ENCODE results near the gene HS3ST6.
A peak's percentile ranks its signal among the peaks of the same experiment; 100 is the strongest.
"Not testable (repeated sequence)": the region's sequence is repeated elsewhere in the genome, so short reads cannot be mapped to it uniquely, and the experiment has no call there.

The HS3ST6 gene
- total RNA-seq = 0 to 0.18 (median 0.06) reads per million in 4 experiments

GRCh38 chr16:1918351-1919326 lies at the start of gene HS3ST6:
Gene HS3ST6 (minus strand): TSS chr16:1918415. CDS start chr16:1918323, 92 bp downstream.
- no peak for DNase-seq

- no peak for DNase-seq
Observed at GRCh38 chr16:1966460-1966859, 48.2 kb upstream of the HS3ST6 start, which contains the start of gene RNF151. Gene RNF151 (plus strand): TSS chr16:1966856. CDS start chr16:1966882, 26 bp downstream.

- no peak for DNase-seq
Observed at GRCh38 chr16:1965396-1966001, 47.3 kb upstream of the HS3ST6 start.

GRCh38 chr16:1964506-1965395 lies 46.5 kb upstream of the HS3ST6 start, which contains the start of gene RPS2:
Gene RPS2 (minus strand): TSS chr16:1964826. CDS start chr16:1964625, 201 bp downstream.
- peak; percentile 99 for DNase-seq

GRCh38 chr16:1963806-1964505 lies 45.7 kb upstream of the HS3ST6 start:
- DNase-seq = no peak

- DNase-seq = not testable (repeated sequence)
Observed at GRCh38 chr16:1962161-1963153, 44.2 kb upstream of the HS3ST6 start.

GRCh38 chr16:1961651-1962067 lies 43.4 kb upstream of the HS3ST6 start:
- no peak for DNase-seq

GRCh38 chr16:1960665-1961630 lies 42.7 kb upstream of the HS3ST6 start:
- DNase-seq = no peak

- peak; percentile 84 for DNase-seq
Observed at GRCh38 chr16:1959269-1960039, 41.2 kb upstream of the HS3ST6 start, which contains the start of gene NDUFB10. Gene NDUFB10 (plus strand): TSS chr16:1959538. CDS start chr16:1959625, 87 bp downstream.

- no peak for DNase-seq
Observed at GRCh38 chr16:1958715-1959268, 40.6 kb upstream of the HS3ST6 start.

GRCh38 chr16:1958143-1958491 lies 39.9 kb upstream of the HS3ST6 start:
- not testable (repeated sequence) for DNase-seq

GRCh38 chr16:1957434-1958142 lies 39.4 kb upstream of the HS3ST6 start:
- not testable (repeated sequence) for DNase-seq

- no peak for DNase-seq
Observed at GRCh38 chr16:1953734-1954133, 35.5 kb upstream of the HS3ST6 start.

- no peak for DNase-seq
Observed at GRCh38 chr16:1950559-1950958, 32.3 kb upstream of the HS3ST6 start.

- no peak for DNase-seq
Observed at GRCh38 chr16:1950047-1950446, 31.8 kb upstream of the HS3ST6 start.

GRCh38 chr16:1949507-1949906 lies 31.3 kb upstream of the HS3ST6 start:
- no peak for DNase-seq

- DNase-seq = no peak
Observed at GRCh38 chr16:1947369-1947670, 29.1 kb upstream of the HS3ST6 start.

Measured in effector CD8-positive, alpha-beta T cell (primary cell).